ENCODE results near the gene NANOS1.

- TF ChIP-seq CTCF (conservative IDR thresholded peaks at IDR 0.05; ENCODE audit: low read depth in 2 of 2) (no peak), EZH2 (IDR thresholded peaks at IDR 0.05; ENCODE audit: low read depth, unreplicated experiment) (no peak), POLR2AphosphoS5 (IDR thresholded peaks at IDR 0.05; ENCODE audit: low read depth) (no peak), CREB1 (CRISPR knock-in tag; IDR thresholded peaks at IDR 0.05; ENCODE audit: low read depth) (no peak), REST (IDR thresholded peaks at IDR 0.05; ENCODE audit: unreplicated experiment) (no peak), EZH2phosphoT487 (IDR thresholded peaks at IDR 0.05; ENCODE audit: unreplicated experiment) (no peak), ZNF114 (CRISPR knock-in tag; IDR thresholded peaks at IDR 0.05) (no peak)
Measured at GRCh38 chr10:119020627-119020946, 8.9 kb upstream of the NANOS1 start.

All from GM23338 (cell line).